H9 (cell line): ENCODE measurements around the gene RNF180. TPM values are rescaled to one million over a fixed set of nuclear protein-coding genes. Genes with fewer than 3 reads are reported as not detected.

ENCODE experiments used
- DNase-seq: peaks from one replicate; pipeline ENCODE4 v3.0.0-alpha.2; 2017
- H2AFZ ChIP-seq: one replicate; pipeline ENCODE4 v1.6.1; 2013; ENCODE audit warnings: mild to moderate bottlenecking, low read length, control low read depth, moderate library complexity
- H2AK5ac ChIP-seq: 2 replicates; pipeline ENCODE4 v1.6.1; 2013; ENCODE audit warnings: low read length, control low read depth, mixed read lengths; ENCODE audit not compliant: insufficient read length
- H2BK120ac ChIP-seq: one replicate; pipeline ENCODE4 v1.6.1; 2013; ENCODE audit warnings: low read depth, mild to moderate bottlenecking, low read length, control low read depth, inconsistent platforms; ENCODE audit not compliant: poor library complexity, severe bottlenecking
- H2BK12ac ChIP-seq: 2 replicates; pipeline ENCODE4 v1.6.1; 2013; ENCODE audit warnings: low read length, control low read depth, mixed read lengths, low read depth; ENCODE audit not compliant: insufficient read length
- H2BK15ac ChIP-seq: 2 replicates; pipeline ENCODE4 v1.6.1; 2013; ENCODE audit warnings: low read depth, low read length, control low read depth
- H2BK20ac ChIP-seq: one replicate; pipeline ENCODE4 v1.6.1; 2013; ENCODE audit warnings: low read depth, mild to moderate bottlenecking, low read length, control low read depth, inconsistent platforms; ENCODE audit not compliant: poor library complexity, severe bottlenecking
- H2BK5ac ChIP-seq: 2 replicates; pipeline ENCODE4 v1.6.1; 2013; ENCODE audit warnings: low read length, control low read depth, mixed read lengths; ENCODE audit not compliant: insufficient read length
- H3K14ac ChIP-seq: 2 replicates; pipeline ENCODE4 v1.6.1; 2013; ENCODE audit warnings: low read length, control low read depth; ENCODE audit not compliant: insufficient read depth
- H3K18ac ChIP-seq: 2 replicates; pipeline ENCODE4 v1.6.1; 2013; ENCODE audit warnings: low read depth, mild to moderate bottlenecking, mixed read lengths, low read length, control low read depth; ENCODE audit not compliant: insufficient read length
- H3K23ac ChIP-seq: 2 replicates; pipeline ENCODE4 v1.6.1; 2013; ENCODE audit warnings: low read length, control low read depth, mixed read lengths, low read depth; ENCODE audit not compliant: insufficient read length
- H3K23me2 ChIP-seq: 2 replicates; pipeline ENCODE4 v1.6.1; 2013; ENCODE audit warnings: low read depth, mild to moderate bottlenecking, mixed read lengths, low read length, control low read depth; ENCODE audit not compliant: insufficient read length, poor library complexity, severe bottlenecking
- H3K27ac ChIP-seq: 2 replicates; pipeline ENCODE4 v1.5.1; 2013; ENCODE audit warnings: low read length, control low read depth, mixed read lengths, low read depth; ENCODE audit not compliant: insufficient read length
- H3K27me3 ChIP-seq: 2 replicates; pipeline ENCODE4 v1.6.1; 2013; ENCODE audit warnings: low read length, control low read depth, inconsistent platforms; ENCODE audit not compliant: insufficient read depth
- H3K4ac ChIP-seq: 2 replicates; pipeline ENCODE4 v1.6.1; 2013; ENCODE audit warnings: low read depth, mild to moderate bottlenecking, control low read depth, inconsistent platforms, low read length, moderate library complexity
- H3K4me1 ChIP-seq: 2 replicates; pipeline ENCODE4 v1.6.1; 2013; ENCODE audit warnings: low read length, control low read depth, inconsistent platforms; ENCODE audit not compliant: insufficient read depth
- H3K4me2 ChIP-seq: 2 replicates; pipeline ENCODE4 v1.6.1; 2013; ENCODE audit warnings: low read length, control low read depth, mixed read lengths; ENCODE audit not compliant: insufficient read length, insufficient read depth
- H3K56ac ChIP-seq: 2 replicates; pipeline ENCODE4 v1.6.1; 2013; ENCODE audit warnings: low read depth, mild to moderate bottlenecking, mixed read lengths, low read length, control low read depth; ENCODE audit not compliant: insufficient read length
- H3K79me1 ChIP-seq: 2 replicates; pipeline ENCODE4 v1.6.1; 2013; ENCODE audit warnings: low read depth, mild to moderate bottlenecking, moderate library complexity, low read length, control low read depth, inconsistent platforms; ENCODE audit not compliant: insufficient read depth, poor library complexity, severe bottlenecking
- H3K79me2 ChIP-seq: 2 replicates; pipeline ENCODE4 v1.6.1; 2013; ENCODE audit warnings: low read length, control low read depth, inconsistent platforms; ENCODE audit not compliant: insufficient read depth
- H3K9ac ChIP-seq: 2 replicates; pipeline ENCODE4 v1.6.1; 2013; ENCODE audit warnings: low read length, control low read depth, mixed read lengths; ENCODE audit not compliant: insufficient read length; ENCODE audit errors: extremely low read depth
- H3K9me3 ChIP-seq: one replicate; pipeline ENCODE4 v1.6.1; 2013; ENCODE audit warnings: low read depth, low read length, inconsistent platforms; ENCODE audit not compliant: control insufficient read depth
- H3T11ph ChIP-seq: one replicate; pipeline ENCODE4 v1.6.1; 2013; ENCODE audit warnings: mild to moderate bottlenecking, low read length, control low read depth, inconsistent platforms
- H4K20me1 ChIP-seq: one replicate; pipeline ENCODE4 v1.6.1; 2013; ENCODE audit not compliant: control insufficient read depth, insufficient read length, insufficient read depth
- H4K5ac ChIP-seq: 2 replicates; pipeline ENCODE4 v1.6.1; 2013; ENCODE audit warnings: low read depth, mild to moderate bottlenecking, mixed read lengths, low read length, control low read depth; ENCODE audit not compliant: insufficient read length
- H4K8ac ChIP-seq: replicated peaks from 2 replicates; pipeline ENCODE4 v1.6.1; 2013; ENCODE audit warnings: low read length, control low read depth, mixed read lengths, low read depth; ENCODE audit not compliant: insufficient read length
- H4K91ac ChIP-seq: 2 replicates; pipeline ENCODE4 v1.6.1; 2013; ENCODE audit warnings: low read depth, mild to moderate bottlenecking, moderate library complexity, mixed read lengths, low read length, control low read depth; ENCODE audit not compliant: insufficient read length
- H3K27ac Mint-ChIP-seq, 3 experiments: 2 replicates in 2 of 3; 3 replicates in 1 of 3; pipeline ENCODE4 v1.8.0; 2020 to 2021; ENCODE audit warnings: mixed read lengths in 3 of 3, mild to moderate bottlenecking in 1 of 3, moderate library complexity in 1 of 3
- H3K27me3 Mint-ChIP-seq: 2 replicates; pipeline ENCODE4 v1.8.0; 2021; ENCODE audit warnings: low read depth, mild to moderate bottlenecking, moderate library complexity, mixed read lengths
- H3K36me3 Mint-ChIP-seq, 3 experiments: 2 replicates in 2 of 3; 3 replicates in 1 of 3; pipeline ENCODE4 v1.8.0; 2020 to 2021; ENCODE audit warnings: low read depth in 3 of 3, mixed read lengths in 3 of 3; ENCODE audit not compliant: insufficient read depth in 1 of 3
- H3K4me1 Mint-ChIP-seq, 2 experiments: 2 replicates each; pipeline ENCODE4 v1.8.0; 2020; ENCODE audit warnings: mixed read lengths in 2 of 2
- H3K4me3 Mint-ChIP-seq, 2 experiments: 2 replicates in 1 of 2; 3 replicates in 1 of 2; pipeline ENCODE4 v1.8.0; 2020 to 2021; ENCODE audit warnings: mild to moderate bottlenecking in 2 of 2, mixed read lengths in 2 of 2, moderate library complexity in 1 of 2
- H3K9me3 Mint-ChIP-seq, 2 experiments: 2 replicates in 1 of 2; 3 replicates in 1 of 2; pipeline ENCODE4 v1.8.0; 2020; ENCODE audit warnings: mild to moderate bottlenecking in 2 of 2, mixed read lengths in 2 of 2, moderate library complexity in 1 of 2
- CTCF ChIP-seq: fragments of 200-600 bp; sonication (generic); conservative IDR thresholded peaks from 3 replicates; pipeline ENCODE4 v1.8.0; 2021; ENCODE audit warnings: antibody characterized with exemption, mild to moderate bottlenecking
- WGBS: extraction: QIAGEN DNeasy Blood & Tissue Kit; methylation state at CpG from one replicate; pipeline ENCODE4 v1.1.7; 2013; ENCODE audit warnings: missing lambda C conversion rate, low lambda C conversion rate, mixed read lengths; ENCODE audit not compliant: insufficient read length; ENCODE audit errors: extremely low coverage; 5-methylcytosine and 5-hydroxymethylcytosine counted together
- total RNA-seq: library from RNA; stranded (reverse); gene quantifications from 2 replicates; pipeline ENCODE4 v1.2.1, GENCODE V29; 2021

The RNF180 gene
- total RNA-seq, 1 experiment from 2014 or later = 2.5 TPM

GRCh38 chr5:64144425-64145215, 21.0 kb upstream of the RNF180 start:
- no CpG with 5 or more reads among the region's 1 CpG for WGBS
- H2AFZ ChIP-seq = no peak overlapping the region

More at GRCh38 chr5:64144425-64145215, 21.0 kb upstream of the RNF180 start:
- no peaks in the 10 kb centered on the region for H3K9me3 ChIP-seq
- H3K27me3 ChIP-seq = no peaks in the 10 kb centered on the region
- H3K9me3 Mint-ChIP-seq = no peaks in the 10 kb centered on the region; a peak in 1 of 5 replicates
- H3K4ac ChIP-seq = no peak overlapping the region
- no peak for DNase-seq
- no peak overlapping the region for H3T11ph ChIP-seq
- no peak overlapping the region for H3K27ac ChIP-seq
- H4K91ac ChIP-seq = no peak overlapping the region
- no peaks in the 10 kb centered on the region for H4K20me1 ChIP-seq
- H2BK15ac ChIP-seq = no peak overlapping the region
- no peaks in the 10 kb centered on the region for H3K36me3 Mint-ChIP-seq
- H3K4me1 Mint-ChIP-seq = no peaks in the 10 kb centered on the region
- H3K79me2 ChIP-seq = no peaks in the 10 kb centered on the region
- no peaks in the 10 kb centered on the region for H3K79me1 ChIP-seq
- H3K23ac ChIP-seq = no peak overlapping the region
- no peak overlapping the region for H3K18ac ChIP-seq
- H3K4me2 ChIP-seq = no peak overlapping the region
- no peak overlapping the region for H4K8ac ChIP-seq
- H2AK5ac ChIP-seq = no peak overlapping the region
- no peaks in the 10 kb centered on the region for H3K23me2 ChIP-seq
- H3K9ac ChIP-seq = no peak overlapping the region
- H2BK20ac ChIP-seq = no peak overlapping the region
- no peaks in the 10 kb centered on the region for H3K4me1 ChIP-seq
- no peak overlapping the region for H2BK120ac ChIP-seq
- no peak overlapping the region for H2BK12ac ChIP-seq
- no peak overlapping the region for H3K4me3 Mint-ChIP-seq
- H4K5ac ChIP-seq = no peak overlapping the region
- no peak for TF ChIP-seq CTCF
- H3K56ac ChIP-seq = no peak overlapping the region
- H3K27me3 Mint-ChIP-seq = no peaks in the 10 kb centered on the region; the same call in 1 of the 2 replicates
- no peak overlapping the region for H2BK5ac ChIP-seq
- H3K14ac ChIP-seq = no peak overlapping the region
- H3K27ac Mint-ChIP-seq = no peak overlapping the region
